Measurements from ENCODE around the gene HMHB1.
"Not testable (repeated sequence)": the region's sequence is repeated elsewhere in the genome, so short reads cannot be mapped to it uniquely, and the experiment has no call there.

The HMHB1 gene

GRCh38 chr5:143805861-143806260, 6.1 kb upstream of the HMHB1 start:
- DNase-seq, result no peak

GRCh38 chr5:143806579-143806978, 5.4 kb upstream of the HMHB1 start:
- no peak for DNase-seq

GRCh38 chr5:143807401-143807800, 4.6 kb upstream of the HMHB1 start:
- DNase-seq, result no peak

GRCh38 chr5:143816370-143816769, 4.4 kb downstream of the HMHB1 start:
- not testable (repeated sequence) for DNase-seq

- no peak for DNase-seq
Observed at GRCh38 chr5:143819716-143820115, 7.8 kb downstream of the HMHB1 start.

GRCh38 chr5:143820451-143820850, 8.5 kb downstream of the HMHB1 start:
- DNase-seq, result no peak

GRCh38 chr5:143824851-143825720, 13.1 kb downstream of the HMHB1 start:
- DNase-seq, result no peak

GRCh38 chr5:143826951-143827444, 15.0 kb downstream of the HMHB1 start:
- no peak for DNase-seq

GRCh38 chr5:143828710-143829109, 16.7 kb downstream of the HMHB1 start:
- DNase-seq, result no peak

- DNase-seq, result no peak
Observed at GRCh38 chr5:143833177-143833576, 21.2 kb downstream of the HMHB1 start.

- no peak for DNase-seq
Observed at GRCh38 chr5:143835251-143835650, 23.3 kb downstream of the HMHB1 start.

- no peak for DNase-seq
Observed at GRCh38 chr5:143836161-143836725, 24.3 kb downstream of the HMHB1 start.

GRCh38 chr5:143837306-143837848, 25.4 kb downstream of the HMHB1 start:
- no peak for DNase-seq

GRCh38 chr5:143841446-143841845, 29.5 kb downstream of the HMHB1 start:
- DNase-seq, result no peak

GRCh38 chr5:143842920-143843319, 31.0 kb downstream of the HMHB1 start:
- no peak for DNase-seq

- DNase-seq, result no peak
Observed at GRCh38 chr5:143843461-143843860, 31.5 kb downstream of the HMHB1 start.

GRCh38 chr5:143850050-143850683, 38.2 kb downstream of the HMHB1 start:
- DNase-seq, result no peak

GRCh38 chr5:143851383-143851782, 39.4 kb downstream of the HMHB1 start:
- DNase-seq, result no peak

GRCh38 chr5:143860211-143860610, 48.2 kb downstream of the HMHB1 start:
- DNase-seq, result no peak

GRCh38 chr5:143862271-143862670, 50.3 kb downstream of the HMHB1 start:
- no peak for DNase-seq

- DNase-seq, result no peak
Observed at GRCh38 chr5:143865426-143866025, 53.6 kb downstream of the HMHB1 start.

Data from cortex of kidney (tissue), 1 donor.